CD4-positive, alpha-beta T cell treated with Interleukin-17A for 1 hour (primary cell): ENCODE results near the gene HOXC4.

Experiments used
- DNase-seq: peaks from one replicate; pipeline ENCODE4 v3.0.0-alpha.2; 2020

Gene HOXC4

GRCh38 chr12:54016051-54016450 is 37.6 kb upstream of the HOXC4 start:
- no peak for DNase-seq

- no peak for DNase-seq
Observed at GRCh38 chr12:54016478-54016964, 37.1 kb upstream of the HOXC4 start.

DNA sequence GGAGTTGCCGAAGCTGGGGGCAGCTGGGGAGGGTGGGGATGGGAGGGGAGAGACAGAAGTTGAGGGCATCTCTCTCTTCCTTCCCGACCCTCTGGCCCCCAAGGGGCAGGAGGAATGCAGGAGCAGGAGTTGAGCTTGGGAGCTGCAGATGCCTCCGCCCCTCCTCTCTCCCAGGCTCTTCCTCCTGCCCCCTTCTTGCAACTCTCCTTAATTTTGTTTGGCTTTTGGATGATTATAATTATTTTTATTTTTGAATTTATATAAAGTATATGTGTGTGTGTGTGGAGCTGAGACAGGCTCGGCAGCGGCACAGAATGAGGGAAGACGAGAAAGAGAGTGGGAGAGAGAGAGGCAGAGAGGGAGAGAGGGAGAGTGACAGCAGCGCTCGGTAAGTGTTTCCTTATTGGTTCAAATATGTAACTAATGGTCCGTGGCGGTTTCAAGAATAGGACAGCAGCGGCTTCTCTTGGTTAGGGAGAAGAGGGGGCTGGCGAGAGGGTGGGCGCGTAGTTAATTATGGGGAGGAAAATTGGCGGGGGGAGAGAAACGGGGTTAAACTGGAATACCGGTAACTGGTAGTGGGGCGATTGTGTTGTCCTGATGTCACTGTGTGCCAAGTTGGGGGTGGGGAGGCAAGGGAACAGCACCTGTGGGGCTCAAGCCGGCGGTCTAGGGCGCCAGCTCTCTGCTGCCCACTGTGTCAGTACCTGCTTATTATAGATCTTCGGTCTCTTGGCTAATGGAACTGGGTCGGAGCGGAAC is 36.4 kb upstream of the HOXC4 start:
- no peak for DNase-seq

DNA sequence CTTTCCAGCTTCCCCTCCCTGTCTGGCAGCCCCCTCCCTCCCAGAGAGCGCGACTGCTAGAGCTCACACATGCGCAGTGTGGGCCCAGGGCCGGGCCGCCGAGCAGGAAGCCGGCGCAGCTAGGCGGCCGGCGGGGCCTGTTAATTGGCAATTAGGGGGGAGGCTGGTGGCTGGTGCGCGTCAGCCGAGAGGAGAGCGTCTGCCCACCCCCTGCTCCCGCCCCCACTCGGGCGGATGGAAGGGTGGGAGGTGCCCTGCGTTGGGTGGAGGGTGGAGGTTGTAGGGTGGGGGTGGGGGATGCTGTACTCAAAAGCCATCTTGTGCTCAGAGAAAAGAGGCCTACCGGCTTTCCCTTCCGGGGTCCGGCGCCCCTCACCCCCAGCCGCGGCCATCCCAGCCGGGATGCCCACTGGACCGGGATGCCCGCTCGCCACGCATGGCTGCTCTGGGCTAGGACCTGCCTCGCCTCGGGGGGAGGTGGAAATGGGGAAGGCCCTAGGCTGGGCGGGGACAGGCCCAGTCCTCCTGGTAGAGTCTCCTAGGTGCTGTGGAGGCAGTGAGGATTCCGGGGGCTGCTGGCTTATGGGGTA is 35.7 kb upstream of the HOXC4 start:
- DNase-seq = peak; percentile 83

- no peak for DNase-seq
Observed at GRCh38 chr12:54018468-54018984, 35.1 kb upstream of the HOXC4 start.

- no peak for DNase-seq
Observed at GRCh38 chr12:54019091-54019811, 34.4 kb upstream of the HOXC4 start.

- DNase-seq = no peak
Observed at GRCh38 chr12:54019924-54020590, 33.6 kb upstream of the HOXC4 start.

- no peak for DNase-seq
Observed at GRCh38 chr12:54020591-54021405, 32.8 kb upstream of the HOXC4 start.

DNA sequence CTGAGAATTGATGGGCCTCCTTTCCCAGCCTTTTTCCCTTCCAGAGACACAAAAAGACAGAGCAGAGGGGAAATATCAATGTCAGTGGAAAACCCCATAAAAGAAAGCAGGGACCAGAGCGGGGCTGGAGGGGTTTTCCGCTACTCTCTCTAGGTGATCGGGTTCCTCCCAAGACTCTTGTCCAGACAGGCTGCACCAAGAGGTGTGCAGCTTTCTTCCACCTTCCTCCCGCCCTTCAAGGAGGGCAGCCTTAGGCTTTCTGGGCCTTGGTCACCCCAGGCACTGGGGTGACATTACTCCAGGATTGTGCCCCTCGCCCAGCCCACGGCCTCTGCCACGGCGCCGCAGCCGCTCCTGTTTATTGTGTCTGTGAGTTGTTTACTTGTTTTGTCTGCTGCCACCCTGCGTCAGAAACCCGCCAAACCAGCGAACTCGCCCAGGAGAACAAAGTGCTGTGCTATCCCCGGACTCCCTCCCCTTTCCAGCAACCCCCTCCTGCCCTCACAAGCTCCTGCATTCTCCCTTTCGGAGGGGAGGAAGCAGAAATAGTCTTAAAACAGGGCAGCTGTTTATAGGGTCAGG is 32.1 kb upstream of the HOXC4 start:
- DNase-seq = no peak

DNA sequence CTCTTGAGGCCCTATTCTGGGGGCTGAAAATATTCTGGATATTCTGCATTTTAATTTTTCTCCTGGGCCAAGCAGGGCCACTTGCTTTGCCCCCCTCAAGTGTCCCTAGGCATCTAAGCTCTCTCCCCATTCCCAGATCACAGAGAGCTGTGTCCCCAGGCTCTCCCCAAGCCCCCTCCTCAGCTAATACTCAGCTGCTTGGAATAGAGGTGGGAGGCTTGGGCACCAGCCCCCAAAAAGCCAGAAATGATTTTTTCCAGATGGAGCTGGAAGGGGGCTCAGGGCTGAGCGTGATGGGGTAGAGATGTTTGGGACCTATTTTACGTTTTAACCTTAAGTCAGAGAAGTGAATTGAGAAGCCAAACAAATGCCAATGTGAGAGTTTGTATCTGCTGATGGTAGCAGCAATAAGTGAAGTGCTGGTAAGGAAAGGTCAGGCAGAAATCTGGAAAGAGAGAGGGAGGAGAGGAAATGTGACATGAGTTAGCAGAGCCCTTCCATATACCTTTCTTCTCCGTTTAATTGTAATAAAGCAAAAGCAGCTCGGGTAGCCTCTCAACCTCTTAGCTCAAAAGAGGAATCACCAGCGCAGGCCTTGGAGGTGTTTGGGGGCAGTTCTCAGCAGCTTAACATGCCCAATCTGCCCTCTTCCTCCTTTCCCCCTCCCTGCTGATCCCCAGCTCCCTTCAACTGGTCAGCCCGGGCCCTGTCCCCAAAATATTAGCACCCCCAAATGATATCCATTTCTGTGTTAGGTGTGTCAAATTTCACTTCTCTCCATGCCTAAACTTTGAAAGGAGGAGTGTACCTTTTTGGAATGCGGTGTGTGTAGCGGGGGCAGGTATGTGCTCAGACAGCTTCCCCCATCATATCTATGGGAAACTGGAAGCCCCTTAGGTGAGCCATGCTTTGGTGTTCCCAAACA is 30.4 kb upstream of the HOXC4 start:
- DNase-seq = no peak

- no peak for DNase-seq
Observed at GRCh38 chr12:54024127-54024526, 29.5 kb upstream of the HOXC4 start.

DNA sequence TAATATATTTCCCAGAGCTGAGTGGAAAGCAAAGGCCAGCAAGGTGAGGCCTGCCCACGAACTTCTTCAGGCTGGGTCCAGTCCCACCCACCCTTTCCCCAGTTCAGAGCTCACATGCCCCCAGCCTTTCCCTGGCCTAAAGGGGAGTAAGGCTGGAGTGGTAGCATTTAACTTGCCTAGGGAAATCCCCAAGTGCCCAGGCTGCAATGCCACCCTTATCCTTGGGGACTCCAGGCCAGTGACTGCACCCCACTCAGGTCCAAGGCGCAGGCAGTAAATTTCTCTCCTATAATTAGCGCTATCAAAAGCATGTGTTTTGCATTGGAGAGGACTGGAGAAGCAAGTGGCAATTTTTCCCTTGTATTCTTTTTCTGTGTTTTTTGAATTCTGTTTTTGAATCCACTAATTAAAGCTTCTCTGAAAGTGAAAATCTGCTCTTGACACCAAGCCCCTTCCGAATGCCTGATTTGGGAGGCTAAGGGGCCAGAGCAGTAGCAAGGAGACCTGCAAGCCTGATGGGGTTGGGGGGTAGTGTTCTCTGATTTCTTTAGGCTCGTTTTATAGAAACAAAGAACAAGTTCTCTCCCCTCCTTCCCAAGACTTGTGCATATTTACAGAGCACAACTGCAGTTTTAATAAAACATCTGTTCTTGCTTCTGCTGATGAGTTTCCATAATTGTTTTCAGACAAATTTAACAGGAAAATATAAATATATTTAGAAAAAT is 28.9 kb upstream of the HOXC4 start:
- DNase-seq = no peak

GRCh38 chr12:54025499-54026405 is 27.9 kb upstream of the HOXC4 start:
- DNase-seq = no peak

DNA sequence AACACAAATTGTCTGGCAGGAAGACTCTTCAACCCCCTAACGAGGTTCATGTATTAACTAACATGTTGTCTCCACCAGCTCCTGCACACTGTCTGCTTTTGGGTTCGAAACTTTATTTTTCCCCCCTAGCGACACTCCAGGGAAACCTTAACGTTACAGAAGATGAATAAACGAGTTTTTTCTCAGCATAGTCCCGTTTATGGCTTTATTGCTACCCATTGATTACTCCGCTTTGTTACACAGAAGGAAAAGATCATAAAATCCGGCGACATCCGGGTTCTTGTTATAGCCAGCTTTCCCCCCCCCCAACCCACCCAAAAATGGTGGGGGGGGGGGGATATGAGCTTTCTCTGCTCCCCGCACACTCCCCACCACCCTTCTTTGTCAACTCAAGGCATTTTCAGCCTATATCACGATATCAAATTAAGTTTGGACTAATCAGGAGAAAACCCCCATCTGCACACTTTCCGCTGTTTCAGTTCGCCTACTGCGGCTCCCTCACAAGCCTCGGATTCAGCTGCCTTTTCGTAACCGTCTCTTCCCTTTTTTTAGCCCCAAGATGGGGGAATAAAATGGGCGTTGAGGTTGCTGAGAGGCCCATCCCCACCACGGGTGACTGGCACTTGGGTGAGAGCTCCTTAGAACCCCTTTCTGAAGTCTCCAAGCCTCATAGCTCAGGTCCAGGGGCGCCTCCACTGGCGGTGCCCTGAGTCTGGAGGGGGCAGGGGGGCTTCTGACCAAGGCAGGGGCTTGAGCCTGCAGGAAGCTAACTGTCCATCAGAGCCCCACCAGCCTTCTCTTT is 26.8 kb upstream of the HOXC4 start:
- no peak for DNase-seq

DNA sequence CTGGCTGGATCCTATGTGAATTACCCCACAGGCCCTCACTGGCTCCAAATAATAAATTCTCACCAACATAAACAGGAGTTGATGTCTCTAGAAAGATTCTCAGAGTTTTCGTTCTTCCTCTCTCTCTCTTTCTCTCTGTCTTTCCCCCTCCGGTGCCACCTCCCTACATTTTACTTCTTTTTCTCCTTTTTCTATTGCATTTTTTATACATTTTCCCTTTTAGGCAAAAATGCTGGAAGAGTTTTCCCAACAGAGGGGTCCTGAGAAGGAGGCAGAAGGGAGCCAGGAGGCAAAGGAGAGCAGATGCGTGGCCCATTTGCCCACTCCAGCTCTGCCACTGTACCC is 26.2 kb upstream of the HOXC4 start:
- DNase-seq = no peak

GRCh38 chr12:54028314-54029201 is 25.1 kb upstream of the HOXC4 start, which contains the start of gene HOXC6:
Gene HOXC6, plus strand, starts transcription at chr12:54028440. Its CDS starts 82 bp downstream, at chr12:54028522.
- no peak for DNase-seq
